ENCODE results near the gene TMEM209.

TMEM209 gene

DNA sequence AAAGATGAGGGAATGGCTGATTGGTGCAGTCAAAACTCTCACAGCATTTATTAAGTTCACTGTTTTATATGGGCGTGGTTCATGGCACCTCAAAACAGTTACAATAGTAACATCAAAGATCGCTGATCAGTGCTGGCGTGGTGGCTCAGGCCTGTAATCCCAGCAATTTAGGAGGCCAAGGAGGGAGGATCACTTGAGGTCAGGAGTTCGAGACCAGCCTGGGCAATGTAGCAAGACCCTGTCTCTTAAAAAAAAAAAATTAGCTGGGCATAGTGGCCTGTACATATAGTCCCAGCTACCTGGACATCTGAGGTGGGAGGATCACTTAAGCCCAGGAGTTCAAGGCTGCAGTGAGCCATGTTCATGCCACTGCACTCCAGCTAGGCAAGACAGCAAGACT lies 86.4 kb downstream of the TMEM209 start:
- DNase-seq: no peak

DNA sequence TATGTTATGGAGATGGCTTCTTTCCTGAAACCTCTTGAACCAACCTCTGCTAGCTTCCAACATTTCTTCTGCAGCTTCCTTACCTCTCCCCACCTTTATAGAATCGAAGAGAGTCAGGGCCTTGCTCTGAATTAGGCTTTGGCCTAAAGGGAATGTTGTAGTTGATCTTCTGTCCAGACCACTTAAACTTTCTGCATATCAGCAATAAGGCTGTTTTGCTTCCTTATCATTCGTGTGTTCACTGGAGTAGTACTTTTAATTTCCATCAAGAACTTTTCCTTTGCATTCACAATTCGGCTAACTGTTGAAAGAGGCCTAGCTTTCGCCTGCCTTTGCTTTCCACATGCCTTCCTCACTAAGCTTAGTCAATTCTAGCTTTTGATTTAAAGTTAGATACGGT lies 86.9 kb downstream of the TMEM209 start:
- DNase-seq: no peak

DNA sequence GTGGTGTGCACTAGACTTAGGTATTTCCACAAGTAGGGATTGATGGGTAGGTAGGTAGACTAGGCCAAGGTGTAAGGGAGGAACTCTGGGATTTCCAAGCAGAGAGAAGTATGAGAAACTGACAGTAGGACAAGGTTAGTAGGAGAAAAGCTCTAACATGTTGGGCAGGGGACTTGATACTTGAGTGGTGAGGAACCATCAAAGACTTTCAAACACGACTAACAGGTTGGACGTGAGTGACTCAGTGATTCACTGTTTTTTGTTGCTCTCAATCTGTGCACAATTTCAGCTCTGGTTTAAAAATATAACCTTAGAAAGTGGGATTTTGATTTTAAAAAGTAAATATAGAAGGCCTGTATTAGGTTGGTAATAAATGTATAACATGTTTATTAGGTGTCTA lies 90.4 kb downstream of the TMEM209 start:
- DNase-seq: no peak

Data from eye (tissue), 1 donor.